ENCODE measurements around the gene ZBTB24. TPM values are rescaled to one million over a fixed set of nuclear protein-coding genes. Genes with fewer than 3 reads are reported as not detected.

Gene ZBTB24
- polyA plus RNA-seq, 2 of the 4 experiments (the other 2 are of a cell fraction) = 4.5 to 5.4 TPM

DNA sequence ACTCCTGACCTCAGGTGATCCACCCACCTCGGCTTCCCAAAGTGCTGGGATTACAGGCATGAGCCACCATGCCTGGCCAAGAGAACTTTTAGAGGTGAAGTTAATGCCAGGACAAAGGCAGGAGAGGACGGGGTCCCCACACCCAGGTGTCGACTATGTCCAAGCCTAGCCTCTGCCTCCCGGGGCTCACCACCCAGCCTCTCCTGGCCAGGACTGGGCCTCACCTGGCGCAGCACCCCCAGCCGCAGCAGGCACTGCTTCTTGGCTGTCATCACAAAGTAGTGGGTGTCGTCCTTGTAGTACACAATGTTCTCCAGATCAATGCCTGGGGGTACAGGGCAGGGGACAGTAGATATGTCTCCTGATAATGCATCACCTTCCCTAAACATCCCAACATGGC is 31.6 kb downstream of the ZBTB24 start:
- POLR2A ChIA-PET = no interaction called here
- CTCF ChIA-PET = no interaction called here
- no peak overlapping the region for H3K27ac ChIP-seq
- FAIRE-seq (no peak), ATAC-seq (no peak), DNase-seq (ENCODE audit: low read depth in 1 of 2, low spot score in 1 of 2) (no peak)
- no peak overlapping the region for H3K4me2 ChIP-seq
- TF ChIP-seq RNF2 (IDR thresholded peaks at IDR 0.05; ENCODE audit: borderline replicate concordance, low read depth) (no peak), MAZ (IDR thresholded peaks at IDR 0.05; ENCODE audit: borderline replicate concordance, low read depth, low read length) (no peak), NFE2L2 (conservative IDR thresholded peaks at IDR 0.05; ENCODE audit: low read length) (no peak), CEBPB (IDR thresholded peaks at IDR 0.05) (no peak), SMC3 (IDR thresholded peaks at IDR 0.05) (no peak), CBX8 (IDR thresholded peaks at IDR 0.05) (no peak), EP300 (IDR thresholded peaks at IDR 0.05) (no peak), ZC3H11A (IDR thresholded peaks at IDR 0.05) (no peak), MAFK (IDR thresholded peaks at IDR 0.05; ENCODE audit: partially characterized antibody) (no peak), KDM1A (IDR thresholded peaks at IDR 0.05; ENCODE audit: low read depth) (no peak), JUN (IDR thresholded peaks at IDR 0.05) (no peak), NR3C1 (IDR thresholded peaks at IDR 0.05) (no peak), RARB (CRISPR knock-in tag; IDR thresholded peaks at IDR 0.05) (no peak), NPAS2 (CRISPR knock-in tag; IDR thresholded peaks at IDR 0.05; ENCODE audit: borderline replicate concordance) (no peak), HOXB13 (CRISPR knock-in tag; IDR thresholded peaks at IDR 0.05; ENCODE audit: low read depth) (no peak), ZNF302 (CRISPR knock-in tag; IDR thresholded peaks at IDR 0.05) (no peak)
- TF ChIP-seq, protein P1, sequence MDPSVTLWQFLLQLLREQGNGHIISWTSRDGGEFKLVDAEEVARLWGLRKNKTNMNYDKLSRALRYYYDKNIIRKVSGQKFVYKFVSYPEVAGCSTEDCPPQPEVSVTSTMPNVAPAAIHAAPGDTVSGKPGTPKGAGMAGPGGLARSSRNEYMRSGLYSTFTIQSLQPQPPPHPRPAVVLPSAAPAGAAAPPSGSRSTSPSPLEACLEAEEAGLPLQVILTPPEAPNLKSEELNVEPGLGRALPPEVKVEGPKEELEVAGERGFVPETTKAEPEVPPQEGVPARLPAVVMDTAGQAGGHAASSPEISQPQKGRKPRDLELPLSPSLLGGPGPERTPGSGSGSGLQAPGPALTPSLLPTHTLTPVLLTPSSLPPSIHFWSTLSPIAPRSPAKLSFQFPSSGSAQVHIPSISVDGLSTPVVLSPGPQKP (IDR thresholded peaks at IDR 0.05; ENCODE audit: low read depth, low read length) = no peak
- TF ChIP-seq, protein P2, sequence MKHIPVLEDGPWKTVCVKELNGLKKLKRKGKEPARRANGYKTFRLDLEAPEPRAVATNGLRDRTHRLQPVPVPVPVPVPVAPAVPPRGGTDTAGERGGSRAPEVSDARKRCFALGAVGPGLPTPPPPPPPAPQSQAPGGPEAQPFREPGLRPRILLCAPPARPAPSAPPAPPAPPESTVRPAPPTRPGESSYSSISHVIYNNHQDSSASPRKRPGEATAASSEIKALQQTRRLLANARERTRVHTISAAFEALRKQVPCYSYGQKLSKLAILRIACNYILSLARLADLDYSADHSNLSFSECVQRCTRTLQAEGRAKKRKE (CRISPR knock-in tag; IDR thresholded peaks at IDR 0.05; ENCODE audit: low read depth) = no peak
- TF ChIP-seq, protein P3, sequence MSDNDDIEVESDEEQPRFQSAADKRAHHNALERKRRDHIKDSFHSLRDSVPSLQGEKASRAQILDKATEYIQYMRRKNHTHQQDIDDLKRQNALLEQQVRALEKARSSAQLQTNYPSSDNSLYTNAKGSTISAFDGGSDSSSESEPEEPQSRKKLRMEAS (IDR thresholded peaks at IDR 0.05) = no peak
- TF ChIP-seq, protein P4, sequence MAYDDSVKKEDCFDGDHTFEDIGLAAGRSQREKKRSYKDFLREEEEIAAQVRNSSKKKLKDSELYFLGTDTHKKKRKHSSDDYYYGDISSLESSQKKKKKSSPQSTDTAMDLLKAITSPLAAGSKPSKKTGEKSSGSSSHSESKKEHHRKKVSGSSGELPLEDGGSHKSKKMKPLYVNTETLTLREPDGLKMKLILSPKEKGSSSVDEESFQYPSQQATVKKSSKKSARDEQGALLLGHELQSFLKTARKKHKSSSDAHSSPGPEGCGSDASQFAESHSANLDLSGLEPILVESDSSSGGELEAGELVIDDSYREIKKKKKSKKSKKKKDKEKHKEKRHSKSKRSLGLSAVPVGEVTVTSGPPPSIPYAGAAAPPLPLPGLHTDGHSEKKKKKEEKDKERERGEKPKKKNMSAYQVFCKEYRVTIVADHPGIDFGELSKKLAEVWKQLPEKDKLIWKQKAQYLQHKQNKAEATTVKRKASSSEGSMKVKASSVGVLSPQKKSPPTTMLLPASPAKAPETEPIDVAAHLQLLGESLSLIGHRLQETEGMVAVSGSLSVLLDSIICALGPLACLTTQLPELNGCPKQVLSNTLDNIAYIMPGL (CRISPR knock-in tag; IDR thresholded peaks at IDR 0.05; ENCODE audit: borderline replicate concordance) = no peak
- H3K4me1 ChIP-seq = 0 out of 3 replicates have a peak, but pooled peaks cover 3% of the 10 kb centered on the region
- WGBS (ENCODE audit: missing lambda C conversion rate) = 95% methylated on average over 4 of the region's 7 CpGs
- H3K9me3 ChIP-seq = no peaks in the 10 kb centered on the region
- no peak overlapping the region for H3K4me3 ChIP-seq

DNA sequence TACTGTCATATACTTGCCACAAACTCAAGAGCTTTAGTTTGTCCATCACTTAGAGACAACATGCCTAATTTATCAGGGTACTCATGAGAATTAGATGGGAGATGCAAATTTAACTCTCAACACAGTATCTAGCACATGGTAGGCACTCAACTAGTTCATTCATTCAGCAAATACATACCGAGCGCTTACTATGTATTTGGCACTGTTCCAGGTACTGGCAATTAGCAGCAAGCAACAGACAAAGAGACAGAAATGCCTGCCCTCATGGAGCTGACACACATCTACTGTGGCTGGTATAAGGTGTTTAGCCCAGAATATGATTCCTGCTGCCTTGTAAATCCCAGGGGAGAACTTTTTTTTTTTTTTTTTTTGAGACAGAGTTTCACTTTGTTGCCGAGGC is 32.2 kb downstream of the ZBTB24 start:
- ChIA-PET CTCF (interaction anchor here (0.7 kb wide), 1 partner anchor 10 kb away, joined by 3 read pairs; the partner anchor contains the start of genes PPIL6 and SMPD2), POLR2A (no interaction called here)
- Histone ChIP-seq H3K4me1 (0 out of 3 replicates have a peak, but pooled peaks cover 3% of the 10 kb centered on the region), H3K4me2 (no peak overlapping the region), H3K4me3 (no peak overlapping the region), H3K9me3 (no peaks in the 10 kb centered on the region), H3K27ac (no peak overlapping the region)
- WGBS (ENCODE audit: missing lambda C conversion rate) = 90% methylated on average over 3 of the region's 3 CpGs
- FAIRE-seq (no peak), DNase-seq (ENCODE audit: low read depth in 1 of 2, low spot score in 1 of 2) (no peak), ATAC-seq (no peak)
- TF ChIP-seq HEYL (CRISPR knock-in tag; IDR thresholded peaks at IDR 0.05) (no peak), POLR2AphosphoS2 (conservative IDR thresholded peaks at IDR 0.05; ENCODE audit: low read length) (no peak), BHLHE40 (IDR thresholded peaks at IDR 0.05; ENCODE audit: low read depth, low read length) (no peak), RNF2 (IDR thresholded peaks at IDR 0.05; ENCODE audit: borderline replicate concordance, low read depth) (no peak), HOXB5 (CRISPR knock-in tag; IDR thresholded peaks at IDR 0.05) (no peak), ZC3H11A (IDR thresholded peaks at IDR 0.05) (no peak), RFX5 (IDR thresholded peaks at IDR 0.05) (no peak), MYC (IDR thresholded peaks at IDR 0.05; ENCODE audit: borderline replicate concordance, low read length) (no peak)

Data from A549 (cell line).